K562 (cell line): ENCODE results near the gene NEDD4L. TPM values are rescaled to one million over a fixed set of nuclear protein-coding genes. Genes with fewer than 3 reads are reported as not detected.

Source experiments
- ATAC-seq: fragments of 200-7000 bp; cut with Tn5 transposase; 3 replicates; pipeline ENCODE4 v1.9.1; 2020; ENCODE audit warnings: moderate library complexity
- BruUV-seq: library from RNA; stranded (reverse); fragments of 400-500 nt; replicated peaks from 2 replicates; lab custom pipeline; 2021; lab: Mats Ljungman, UMichigan
- CTCF ChIA-PET: fragments of 300-600 bp; formaldehyde crosslinking; extraction: SDS; loops from one replicate; lab custom pipeline; 2021; ENCODE audit warnings: low intra/inter-chr PET ratio; lab: Yijun Ruan, JAX
- POLR2A ChIA-PET: fragments of 300-600, 350-650 bp; sonication (Branson Sonifier 250); formaldehyde crosslinking; extraction: SDS; loops from one replicate; lab custom pipeline; 2021; ENCODE audit warnings: antibody characterized with exemption, inconsistent platforms; lab: Yijun Ruan, JAX
- DNase-seq, 4 experiments: peaks; one replicate each; pipeline versions ENCODE4 v3.0.0 to v3.0.0-alpha.2; 2011 to 2018; ENCODE audit warnings: low spot score in 3 of 4, mixed read lengths in 3 of 4; ENCODE audit errors: extremely low read depth in 1 of 4
- FAIRE-seq: peaks from 2 replicates; lab custom pipeline; 2011; peaks lifted over from hg19 to GRCh38; lab: Jason Lieb, UNC
- H2AFZ ChIP-seq: 2 replicates; pipeline ENCODE4 v1.6.0; 2011; ENCODE audit warnings: low read depth, low read length, control low read depth, inconsistent platforms
- H3K27ac ChIP-seq: fragments of 200-600 bp; 3 replicates; pipeline ENCODE4 v1.8.0; 2011; ENCODE audit warnings: low read depth, mild to moderate bottlenecking, control low read depth, inconsistent platforms, low read length, moderate library complexity, mixed read lengths; ENCODE audit errors: extremely low read depth
- H3K27me3 ChIP-seq, 2 experiments: fragments of 300-600 bp in 1 of 2; 2 replicates in 1 of 2; 3 replicates in 1 of 2; pipeline versions ENCODE4 v1.6.0 to v1.8.0; 2011; ENCODE audit warnings: inconsistent platforms in 2 of 2, low read length in 2 of 2, mild to moderate bottlenecking in 1 of 2, mixed read lengths in 1 of 2, moderate library complexity in 1 of 2; ENCODE audit not compliant: control insufficient read depth in 2 of 2, insufficient read depth in 2 of 2
- H3K36me3 ChIP-seq: fragments of 300-600 bp; 3 replicates; pipeline ENCODE4 v1.8.0; 2011; ENCODE audit warnings: mild to moderate bottlenecking, low read length, inconsistent platforms; ENCODE audit not compliant: control insufficient read depth, insufficient read depth
- H3K4me1 ChIP-seq, 2 experiments: fragments of 200-600 bp in 1 of 2; replicated peaks in 1 of 2; 2 replicates in 1 of 2; 3 replicates in 1 of 2; pipeline versions ENCODE4 v1.5.1 to v1.8.0; 2011; ENCODE audit warnings: inconsistent platforms in 2 of 2, low read length in 2 of 2, mild to moderate bottlenecking in 1 of 2, mixed read lengths in 1 of 2, moderate library complexity in 1 of 2; ENCODE audit not compliant: control insufficient read depth in 2 of 2, insufficient read depth in 2 of 2
- H3K4me2 ChIP-seq: 2 replicates; pipeline ENCODE4 v1.6.1; 2011; ENCODE audit warnings: low read length, control low read depth, inconsistent platforms, mixed read lengths; ENCODE audit not compliant: insufficient read depth
- H3K4me3 ChIP-seq: fragments of 200-600 bp; sonication (generic), shearing (Covaris generic); 2 replicates; pipeline ENCODE4 v1.5.1; 2016; ENCODE audit warnings: control low read depth, inconsistent platforms
- H3K79me2 ChIP-seq: fragments of 200-600 bp; 3 replicates; pipeline ENCODE4 v1.8.0; 2011; ENCODE audit warnings: low read length, inconsistent platforms; ENCODE audit not compliant: control insufficient read depth, insufficient read depth
- H3K9ac ChIP-seq, 2 experiments: 2 replicates each; pipeline versions ENCODE4 v1.6.0 to v1.6.1; 2011; ENCODE audit warnings: low read depth in 2 of 2, low read length in 2 of 2, control low read depth in 1 of 2, inconsistent platforms in 1 of 2, mild to moderate bottlenecking in 1 of 2, mixed read lengths in 1 of 2; ENCODE audit not compliant: insufficient read depth in 1 of 2
- H3K9me1 ChIP-seq: one replicate; pipeline ENCODE4 v1.6.0; 2011; ENCODE audit warnings: inconsistent platforms, mild to moderate bottlenecking, low read length, moderate library complexity; ENCODE audit not compliant: control insufficient read depth, insufficient read depth
- H3K9me3 ChIP-seq: replicated peaks from 2 replicates; pipeline ENCODE4 v1.5.1; 2011; ENCODE audit warnings: low read depth, low read length, inconsistent platforms; ENCODE audit not compliant: control insufficient read depth, insufficient read depth
- H4K20me1 ChIP-seq: replicated peaks from 2 replicates; pipeline ENCODE4 v1.6.1; 2011; ENCODE audit warnings: low read length, inconsistent platforms, mixed read lengths; ENCODE audit not compliant: control insufficient read depth, insufficient read depth
- HDGF ChIP-seq: fragments of 450-650 bp; IDR thresholded peaks from 2 replicates; pipeline ENCODE4 v1.6.1; 2016
- HIVEP1 ChIP-seq: fragments of 250-450 bp; sonication (Bioruptor Pico); IDR thresholded peaks from 2 replicates; pipeline ENCODE4 v1.4.0; 2020; ENCODE audit warnings: mild to moderate bottlenecking
- HLTF ChIP-seq: fragments of 450-650 bp; IDR thresholded peaks from 2 replicates; pipeline ENCODE4 v1.6.1; 2016
- ILK ChIP-seq: fragments of 450-650 bp; IDR thresholded peaks from 2 replicates; pipeline ENCODE4 v1.6.1; 2016; ENCODE audit warnings: missing genetic modification characterization, low read depth, mild to moderate bottlenecking, missing compliant biosample characterization, moderate library complexity, borderline replicate concordance
- NR2F6 ChIP-seq: fragments of 450-650 bp; formaldehyde crosslinking; IDR thresholded peaks from 2 replicates; pipeline ENCODE4 v1.4.0; 2020; ENCODE audit warnings: mild to moderate bottlenecking
- NR3C1 ChIP-seq: sonication (generic); formaldehyde crosslinking; IDR thresholded peaks from 2 replicates; pipeline ENCODE4 v1.8.1; 2022; ENCODE audit warnings: missing genetic modification reagents
- RBFOX2 ChIP-seq: fragments of 200-400 bp; formaldehyde crosslinking; IDR thresholded peaks from 2 replicates; pipeline ENCODE4 v1.6.1; 2017; ENCODE audit warnings: low read depth, mild to moderate bottlenecking, low read length, moderate library complexity
- SMAD2 ChIP-seq: fragments of 150-350 bp; IDR thresholded peaks from 2 replicates; pipeline ENCODE4 v1.6.1; 2014; ENCODE audit warnings: low read depth, mild to moderate bottlenecking, low read length
- ZEB2 ChIP-seq: fragments of 450-650 bp; IDR thresholded peaks from 2 replicates; pipeline ENCODE4 v1.6.1; 2016
- ZNF24 ChIP-seq: fragments of 450-650 bp; IDR thresholded peaks from 2 replicates; pipeline ENCODE4 v1.6.1; 2016
- ZNF445 ChIP-seq: fragments of 250-450 bp; sonication (Bioruptor Pico); IDR thresholded peaks from 2 replicates; pipeline ENCODE4 v1.4.0; 2020; ENCODE audit warnings: low read depth, mild to moderate bottlenecking, moderate library complexity
- ZNF644 ChIP-seq: fragments of 200-800 bp; sonication (Bioruptor generic); IDR thresholded peaks from 2 replicates; pipeline ENCODE4 v1.6.1; 2016; ENCODE audit warnings: low read depth, missing genetic modification characterization, missing compliant biosample characterization
- WGBS: fragments of 100-300 bp; shearing (Covaris generic); methylation state at CpG from one replicate; pipeline ENCODE4 v1.1.6; 2016; ENCODE audit warnings: low coverage, mixed read lengths; ENCODE audit not compliant: insufficient coverage; ENCODE audit errors: missing lambda C conversion rate; 5-methylcytosine and 5-hydroxymethylcytosine counted together
- in situ Hi-C: fragments of 300-500 bp; cut with MboI; formaldehyde crosslinking; loops from 4 replicates; pipeline ENCODE4 v1.15.0; 2018; ENCODE audit warnings: inconsistent platforms, mixed read lengths
- intact Hi-C: fragments of 100-400 bp; cut with micrococcal nuclease; formaldehyde crosslinking; loops from 2 replicates; pipeline ENCODE4 v1.14.2; 2022
- polyA plus RNA-seq, 8 experiments: library from polyadenylated mRNA; depleted of rRNA in 4 of 8; stranded (reverse) in 5 of 8; unstranded in 3 of 8; fragments of >200 nt; fragmentation: Nextera tagmentation in 2 of 8; fragmentation: Illumina TruSeq in 1 of 8; extraction: Ambion mirVana in 2 of 8; extraction: Trizol in 1 of 8; gene quantifications; 2 replicates each; pipeline versions ENCODE4 v1.2.1 to v1.2.3, GENCODE V29; 2011 to 2014; ENCODE audit warnings: inconsistent platforms in 1 of 8, missing spikeins in 1 of 8
- total RNA-seq, 7 experiments: library from RNA; depleted of rRNA in 6 of 7; stranded (reverse); fragments of >200 nt in 6 of 7; fragmentation: Illumina TruSeq in 2 of 7; extraction: Trizol in 2 of 7; gene quantifications; 2 replicates each; pipeline versions ENCODE4 v1.2.1 to v1.2.3, GENCODE V29; 2011 to 2021; ENCODE audit warnings: low replicate concordance in 1 of 7
- TF ChIP-seq, protein P1 (sequence below): IDR thresholded peaks from 2 replicates; pipeline ENCODE4 v1.6.1; 2011; ENCODE audit not compliant: insufficient read length; ENCODE audit errors: extremely low read depth
- TF ChIP-seq, protein P2 (sequence below): fragments of 250-450 bp; sonication (Bioruptor Pico); IDR thresholded peaks from 2 replicates; pipeline ENCODE4 v1.8.0; 2021; ENCODE audit warnings: mild to moderate bottlenecking, moderate library complexity
- TF ChIP-seq, protein P3 (sequence below): fragments of 450-650 bp; IDR thresholded peaks from 2 replicates; pipeline ENCODE4 v1.6.1; 2018; ENCODE audit warnings: mild to moderate bottlenecking, low read depth; ENCODE audit not compliant: partially characterized antibody

The NEDD4L gene
- total and polyA plus RNA-seq, 9 of the 15 experiments (the other 6 are each of a cell fraction or from before 2014, with no cell fraction given), result 8.1 to 33.4 (median 19.9) TPM

DNA sequence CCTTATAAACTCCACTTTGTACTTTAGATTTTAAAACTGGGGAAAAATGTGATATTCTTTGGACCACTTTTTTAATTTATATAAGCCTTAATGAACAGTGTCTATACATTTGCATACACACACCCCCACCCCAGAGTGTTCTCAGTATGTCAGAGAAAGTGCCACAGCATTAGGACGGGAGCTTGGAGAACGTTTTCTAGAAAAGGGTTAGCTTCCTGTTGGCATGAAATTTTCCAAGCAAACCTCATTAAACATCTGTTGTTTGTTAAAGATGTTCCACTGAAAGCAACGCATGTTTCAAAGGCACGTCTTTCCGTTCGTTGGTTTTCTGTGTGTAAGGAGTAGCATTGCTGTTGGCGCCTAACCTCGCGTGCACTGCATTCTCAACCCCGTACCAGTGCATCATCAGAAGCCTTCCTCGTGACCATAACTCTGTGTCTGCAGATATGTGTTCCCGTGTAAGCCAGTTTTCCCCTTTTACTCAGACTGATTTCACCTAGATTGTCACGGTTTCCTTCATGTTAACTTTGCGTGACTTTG, 356.4 kb downstream of the NEDD4L start:
- ATAC-seq (no peak), FAIRE-seq (no peak), DNase-seq (no peak)
- H3K9me1 ChIP-seq, result no peaks in the 10 kb centered on the region
- CTCF ChIA-PET, result interaction anchor here (0.6 to 1.1 kb wide), 2 partner anchors 94 to 1351 kb away, joined by 3 read pairs; no protein-coding TSS in a partner anchor
- in situ Hi-C loops, result no loop called here
- H3K9ac ChIP-seq, result no peak overlapping the region
- H2AFZ ChIP-seq, result no peak overlapping the region
- BruUV-seq, result no TSS peak
- H4K20me1 ChIP-seq, result no peaks in the 10 kb centered on the region
- no peak overlapping the region for H3K4me3 ChIP-seq
- H3K36me3 ChIP-seq, result peaks cover 6% of the 10 kb centered on the region; the same call in 1 of the 3 replicates
- H3K27ac ChIP-seq, result no peak overlapping the region
- POLR2A ChIA-PET, result no interaction called here
- intact Hi-C loops, result loop anchor here (2.0 kb wide), 1 partner anchor 94 kb away; no protein-coding TSS in a partner anchor
- WGBS, result 54% methylated on average over 13 of the region's 14 CpGs
- H3K4me2 ChIP-seq, result no peak overlapping the region
- H3K9me3 ChIP-seq, result no peaks in the 10 kb centered on the region
- no peaks in the 10 kb centered on the region for H3K4me1 ChIP-seq
- TF ChIP-seq, protein P1, sequence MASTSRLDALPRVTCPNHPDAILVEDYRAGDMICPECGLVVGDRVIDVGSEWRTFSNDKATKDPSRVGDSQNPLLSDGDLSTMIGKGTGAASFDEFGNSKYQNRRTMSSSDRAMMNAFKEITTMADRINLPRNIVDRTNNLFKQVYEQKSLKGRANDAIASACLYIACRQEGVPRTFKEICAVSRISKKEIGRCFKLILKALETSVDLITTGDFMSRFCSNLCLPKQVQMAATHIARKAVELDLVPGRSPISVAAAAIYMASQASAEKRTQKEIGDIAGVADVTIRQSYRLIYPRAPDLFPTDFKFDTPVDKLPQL, result no peak
- TF ChIP-seq NR2F6 (CRISPR knock-in tag), result no peak
- TF ChIP-seq SMAD2, result no peak
- TF ChIP-seq ZNF24, result no peak
- TF ChIP-seq HLTF, result no peak
- no peak for TF ChIP-seq HIVEP1
- no peak for TF ChIP-seq RBFOX2
- TF ChIP-seq, protein P2, sequence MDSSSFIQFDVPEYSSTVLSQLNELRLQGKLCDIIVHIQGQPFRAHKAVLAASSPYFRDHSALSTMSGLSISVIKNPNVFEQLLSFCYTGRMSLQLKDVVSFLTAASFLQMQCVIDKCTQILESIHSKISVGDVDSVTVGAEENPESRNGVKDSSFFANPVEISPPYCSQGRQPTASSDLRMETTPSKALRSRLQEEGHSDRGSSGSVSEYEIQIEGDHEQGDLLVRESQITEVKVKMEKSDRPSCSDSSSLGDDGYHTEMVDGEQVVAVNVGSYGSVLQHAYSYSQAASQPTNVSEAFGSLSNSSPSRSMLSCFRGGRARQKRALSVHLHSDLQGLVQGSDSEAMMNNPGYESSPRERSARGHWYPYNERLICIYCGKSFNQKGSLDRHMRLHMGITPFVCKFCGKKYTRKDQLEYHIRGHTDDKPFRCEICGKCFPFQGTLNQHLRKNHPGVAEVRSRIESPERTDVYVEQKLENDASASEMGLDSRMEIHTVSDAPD (CRISPR knock-in tag), result no peak
- no peak for TF ChIP-seq ILK
- no peak for TF ChIP-seq HDGF
- no peak for TF ChIP-seq ZNF445 (CRISPR knock-in tag)
- no peak for TF ChIP-seq NR3C1 (CRISPR knock-in tag)
- no peak for TF ChIP-seq ZNF644 (tag)
- no peak for TF ChIP-seq ZEB2
- TF ChIP-seq, protein P3, sequence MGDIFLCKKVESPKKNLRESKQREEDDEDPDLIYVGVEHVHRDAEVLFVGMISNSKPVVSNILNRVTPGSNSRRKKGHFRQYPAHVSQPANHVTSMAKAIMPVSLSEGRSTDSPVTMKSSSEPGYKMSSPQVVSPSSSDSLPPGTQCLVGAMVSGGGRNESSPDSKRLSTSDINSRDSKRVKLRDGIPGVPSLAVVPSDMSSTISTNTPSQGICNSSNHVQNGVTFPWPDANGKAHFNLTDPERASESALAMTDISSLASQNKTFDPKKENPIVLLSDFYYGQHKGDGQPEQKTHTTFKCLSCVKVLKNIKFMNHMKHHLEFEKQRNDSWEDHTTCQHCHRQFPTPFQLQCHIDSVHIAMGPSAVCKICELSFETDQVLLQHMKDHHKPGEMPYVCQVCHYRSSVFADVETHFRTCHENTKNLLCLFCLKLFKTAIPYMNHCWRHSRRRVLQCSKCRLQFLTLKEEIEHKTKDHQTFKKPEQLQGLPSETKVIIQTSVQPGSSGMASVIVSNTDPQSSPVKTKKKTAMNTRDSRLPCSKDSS, result no peak
- H3K79me2 ChIP-seq, result no peaks in the 10 kb centered on the region
- H3K27me3 ChIP-seq, result peaks cover 5 to 13% of the 10 kb centered on the region in 2 experiments; a peak in 3 of 5 replicates
